HepG2 (cell line): ENCODE data around the gene TRIM8. TPM values are rescaled to one million over a fixed set of nuclear protein-coding genes. Genes with fewer than 3 reads are reported as not detected.

Experiments
- ATAD3A ChIP-seq: sonication (generic); formaldehyde crosslinking; IDR thresholded peaks from 2 replicates; pipeline ENCODE4 v1.4.0; 2020; ENCODE audit warnings: missing genetic modification reagents
- BCL6 ChIP-seq: IDR thresholded peaks from 2 replicates; pipeline ENCODE4 v1.6.1; 2016; ENCODE audit warnings: missing genetic modification reagents, missing compliant biosample characterization
- ESRRA ChIP-seq: sonication (generic); formaldehyde crosslinking; IDR thresholded peaks from 2 replicates; pipeline ENCODE4 v1.5.1; 2020; ENCODE audit warnings: mild to moderate bottlenecking, low read depth, missing genetic modification reagents
- FOXP4 ChIP-seq: sonication (generic); formaldehyde crosslinking; IDR thresholded peaks from 2 replicates; pipeline ENCODE4 v1.4.0; 2020; ENCODE audit warnings: missing genetic modification reagents
- GATAD2A ChIP-seq: IDR thresholded peaks from 2 replicates; pipeline ENCODE4 v1.6.1; 2016
- HES4 ChIP-seq: sonication (generic); formaldehyde crosslinking; IDR thresholded peaks from 2 replicates; pipeline ENCODE4 v1.9.0; 2021; ENCODE audit warnings: mild to moderate bottlenecking, missing genetic modification reagents, borderline replicate concordance
- HMGXB3 ChIP-seq: sonication (generic); formaldehyde crosslinking; IDR thresholded peaks from 2 replicates; pipeline ENCODE4 v1.4.0; 2020; ENCODE audit warnings: missing genetic modification reagents, borderline replicate concordance
- KDM3A ChIP-seq: IDR thresholded peaks from 2 replicates; pipeline ENCODE4 v1.6.1; 2018; ENCODE audit warnings: low read depth, missing compliant biosample characterization
- SALL2 ChIP-seq: sonication (generic); formaldehyde crosslinking; IDR thresholded peaks from 2 replicates; pipeline ENCODE4 v1.8.1; 2023; ENCODE audit warnings: mild to moderate bottlenecking, missing genetic modification reagents, inconsistent platforms
- TCF7 ChIP-seq: sonication (generic); IDR thresholded peaks from 2 replicates; pipeline ENCODE4 v1.6.1; 2016; ENCODE audit warnings: antibody characterized with exemption, low read depth
- TSC22D2 ChIP-seq: sonication (generic); formaldehyde crosslinking; IDR thresholded peaks from 2 replicates; pipeline ENCODE4 v1.5.1; 2020; ENCODE audit warnings: missing genetic modification reagents, mild to moderate bottlenecking, borderline replicate concordance
- ZNF547 ChIP-seq: sonication (generic); formaldehyde crosslinking; IDR thresholded peaks from 2 replicates; pipeline ENCODE4 v1.5.1; 2020; ENCODE audit warnings: mild to moderate bottlenecking, missing genetic modification reagents
- ZNF646 ChIP-seq: sonication (generic); formaldehyde crosslinking; IDR thresholded peaks from 2 replicates; pipeline ENCODE4 v1.9.0; 2021; ENCODE audit warnings: mild to moderate bottlenecking, missing genetic modification reagents
- ZNF737 ChIP-seq: sonication (generic); formaldehyde crosslinking; IDR thresholded peaks from 2 replicates; pipeline ENCODE4 v1.5.0; 2020; ENCODE audit warnings: missing genetic modification reagents, mild to moderate bottlenecking, borderline replicate concordance
- polyA plus RNA-seq, 8 experiments: library from polyadenylated mRNA; depleted of rRNA in 3 of 8; stranded (reverse) in 7 of 8; unstranded in 1 of 8; fragments of >200 nt; fragmentation: Illumina TruSeq in 4 of 8; extraction: Trizol in 4 of 8; gene quantifications; 2 replicates each; pipeline versions ENCODE4 v1.2.1 to v1.2.3, GENCODE V29; 2011 to 2016; ENCODE audit warnings: low read depth in 4 of 8, missing spikeins in 1 of 8, mixed read lengths in 1 of 8; ENCODE audit not compliant: insufficient read depth in 1 of 8
- total RNA-seq, 5 experiments: library from RNA; depleted of rRNA; stranded (reverse); fragments of >200 nt; fragmentation: Illumina TruSeq; extraction: Trizol; gene quantifications; 2 replicates each; pipeline ENCODE4 v1.2.3, GENCODE V29; 2016; ENCODE audit warnings: low read depth in 1 of 5

Gene TRIM8
- total and polyA plus RNA-seq, 2 of the 13 experiments (the other 11 are each of a cell fraction or from before 2014, with no cell fraction given), result 38.9 to 66.5 TPM

- TF ChIP-seq ZNF547 (CRISPR knock-in tag), result no peak
- TF ChIP-seq KDM3A (CRISPR knock-in tag), result no peak
- TF ChIP-seq HES4 (CRISPR knock-in tag), result no peak
- TF ChIP-seq TSC22D2 (CRISPR knock-in tag), result no peak
- TF ChIP-seq ESRRA (CRISPR knock-in tag), result no peak
- TF ChIP-seq BCL6 (CRISPR knock-in tag), result no peak; the same call in 1 of the 2 replicates
- no peak for TF ChIP-seq ZNF646
- peak; percentile 63; the same call in 1 of the 2 replicates for TF ChIP-seq FOXP4 (CRISPR knock-in tag)
- no peak; the same call in 1 of the 2 replicates for TF ChIP-seq HMGXB3 (CRISPR knock-in tag)
- TF ChIP-seq ZNF737 (CRISPR knock-in tag), result no peak
- TF ChIP-seq ATAD3A (CRISPR knock-in tag), result no peak
- TF ChIP-seq TCF7, result peak; percentile 96
- TF ChIP-seq SALL2 (CRISPR knock-in tag), result no peak
- peak; percentile 74 for TF ChIP-seq GATAD2A (CRISPR knock-in tag)
Measured at GRCh38 chr10:102660888-102661657, 16.8 kb downstream of the TRIM8 start (continued).
